Measurements from ENCODE around the gene ARL10. TPM values are rescaled to one million over a fixed set of nuclear protein-coding genes. Genes with fewer than 3 reads are reported as not detected.

ARL10 gene, protein sequence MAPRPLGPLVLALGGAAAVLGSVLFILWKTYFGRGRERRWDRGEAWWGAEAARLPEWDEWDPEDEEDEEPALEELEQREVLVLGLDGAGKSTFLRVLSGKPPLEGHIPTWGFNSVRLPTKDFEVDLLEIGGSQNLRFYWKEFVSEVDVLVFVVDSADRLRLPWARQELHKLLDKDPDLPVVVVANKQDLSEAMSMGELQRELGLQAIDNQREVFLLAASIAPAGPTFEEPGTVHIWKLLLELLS
- 10 to 100 TPM in 1 of 3 donors, 1 to 10 TPM in 2; 2.1 to 12.2 (median 2.3) TPM for total RNA-seq
- long read RNA-seq, donor 1, full-length matches to known transcripts = 1 of 6 reads
- long read RNA-seq, donor 1, partial matches to known transcripts = 0 of 6 reads
- long read RNA-seq, donor 1, other reads (novel, unspliced or antisense) = 5 of 6 reads
- long read RNA-seq, donor 2, partial matches to known transcripts = 0 of 1 reads
- long read RNA-seq, donor 2, other reads (novel, unspliced or antisense) = 1 of 1 reads

DNA sequence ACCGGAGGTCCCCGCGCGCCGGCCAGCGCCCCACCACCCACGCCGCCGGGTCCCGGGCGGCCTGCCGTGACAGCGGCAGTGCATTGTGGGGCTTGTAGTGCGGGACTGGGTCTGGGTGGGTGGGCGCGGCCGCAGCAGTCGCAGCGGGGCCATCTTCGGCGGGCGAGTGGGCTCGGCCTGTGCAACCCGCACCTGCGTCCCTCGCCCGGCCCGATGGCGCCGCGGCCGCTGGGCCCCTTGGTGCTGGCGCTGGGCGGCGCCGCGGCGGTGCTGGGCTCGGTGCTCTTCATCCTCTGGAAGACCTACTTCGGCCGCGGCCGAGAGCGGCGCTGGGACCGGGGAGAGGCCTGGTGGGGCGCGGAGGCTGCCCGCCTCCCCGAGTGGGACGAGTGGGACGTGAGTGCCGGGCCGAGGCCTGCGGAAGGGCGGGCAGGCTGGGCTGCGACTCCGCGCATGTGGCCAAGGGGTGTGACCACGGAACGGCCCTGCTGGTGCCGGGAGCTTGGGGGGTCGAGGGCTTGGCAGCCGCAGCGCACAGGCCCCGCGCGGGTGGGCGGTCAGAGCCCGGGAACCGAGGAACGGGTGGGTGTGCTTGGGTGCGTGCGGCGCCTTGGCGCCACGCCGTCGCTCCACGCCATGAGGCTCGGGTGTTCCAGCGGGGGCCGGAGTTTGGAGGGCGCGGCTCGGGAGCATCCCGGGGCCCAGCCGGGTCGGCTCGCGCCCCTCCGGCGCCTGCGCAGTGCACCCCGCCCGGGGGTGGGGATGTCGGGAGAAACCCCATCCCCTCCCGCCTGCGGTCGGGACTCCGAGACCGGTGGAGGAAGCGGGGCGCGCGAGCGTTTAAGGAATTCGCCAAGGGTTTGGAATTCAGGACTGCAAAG is at the start of gene ARL10:
ARL10 (plus strand) TSS at position 137 of the 881 bp plus-strand sequence; CDS start at position 214, 77 bp downstream.
- Histone ChIP-seq H3K4me3 (peak within 1 kb of the TSS; percentile 30), H3K36me3 (ENCODE audit: low read depth) (no peaks in the 10 kb centered on the region), H3K9me3 (no peaks in the 10 kb centered on the region), H3K4me1 (ENCODE audit: low read depth) (peaks cover 5% of the 10 kb centered on the region)
- TF ChIP-seq, protein P1, sequence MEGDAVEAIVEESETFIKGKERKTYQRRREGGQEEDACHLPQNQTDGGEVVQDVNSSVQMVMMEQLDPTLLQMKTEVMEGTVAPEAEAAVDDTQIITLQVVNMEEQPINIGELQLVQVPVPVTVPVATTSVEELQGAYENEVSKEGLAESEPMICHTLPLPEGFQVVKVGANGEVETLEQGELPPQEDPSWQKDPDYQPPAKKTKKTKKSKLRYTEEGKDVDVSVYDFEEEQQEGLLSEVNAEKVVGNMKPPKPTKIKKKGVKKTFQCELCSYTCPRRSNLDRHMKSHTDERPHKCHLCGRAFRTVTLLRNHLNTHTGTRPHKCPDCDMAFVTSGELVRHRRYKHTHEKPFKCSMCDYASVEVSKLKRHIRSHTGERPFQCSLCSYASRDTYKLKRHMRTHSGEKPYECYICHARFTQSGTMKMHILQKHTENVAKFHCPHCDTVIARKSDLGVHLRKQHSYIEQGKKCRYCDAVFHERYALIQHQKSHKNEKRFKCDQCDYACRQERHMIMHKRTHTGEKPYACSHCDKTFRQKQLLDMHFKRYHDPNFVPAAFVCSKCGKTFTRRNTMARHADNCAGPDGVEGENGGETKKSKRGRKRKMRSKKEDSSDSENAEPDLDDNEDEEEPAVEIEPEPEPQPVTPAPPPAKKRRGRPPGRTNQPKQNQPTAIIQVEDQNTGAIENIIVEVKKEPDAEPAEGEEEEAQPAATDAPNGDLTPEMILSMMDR (IDR thresholded peaks at IDR 0.05) = no peak
- intact Hi-C loops (cut with DNase I, micrococcal nuclease) = no loop called here
- peak; percentile 27 to 64 (median 61) for DNase-seq
- ATAC-seq = peak; percentile 8

DNA sequence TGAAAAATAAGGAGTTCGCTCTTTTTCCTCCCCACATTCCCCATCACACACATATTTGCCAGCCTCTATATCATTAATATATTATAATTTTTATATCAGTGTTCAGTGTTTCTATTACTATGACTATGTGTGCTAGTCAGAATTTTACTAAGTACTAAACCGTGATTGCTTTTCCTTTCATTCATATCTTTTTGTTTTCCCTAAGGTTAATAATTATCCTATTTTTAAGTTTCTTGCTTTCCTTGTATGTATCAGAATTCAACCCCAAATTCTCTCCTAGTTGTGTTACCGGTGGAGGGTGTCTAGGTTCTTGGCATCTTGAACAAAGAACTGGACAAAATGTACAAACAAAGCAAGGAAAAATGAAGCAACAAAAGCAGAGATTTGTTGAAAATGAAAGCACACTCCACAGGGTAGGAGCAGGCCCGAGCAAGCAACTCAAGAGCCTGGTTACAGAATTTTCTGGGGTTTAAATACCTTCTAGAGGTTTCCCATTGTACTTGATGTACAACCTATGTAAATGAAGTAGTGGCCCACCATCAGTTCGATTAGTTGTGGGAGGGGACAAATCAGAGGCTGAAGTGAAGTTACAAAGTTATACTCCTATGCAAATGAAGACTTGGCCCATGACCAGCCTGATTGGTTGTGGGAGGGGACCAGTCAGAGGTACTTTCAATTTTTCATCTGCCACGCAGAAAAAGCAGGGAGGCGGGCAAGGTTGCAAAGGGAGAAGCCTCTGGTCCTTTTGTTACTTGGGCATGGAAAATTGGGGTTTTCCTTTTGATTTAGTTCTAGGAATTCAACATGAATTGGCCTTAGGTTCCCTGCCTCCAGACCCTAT is 47.5 kb upstream of the ARL10 start:
- DNase-seq = no peak
- Histone ChIP-seq H3K4me3 (no peak overlapping the region), H3K4me1 (ENCODE audit: low read depth) (no peaks in the 10 kb centered on the region), H3K9me3 (no peaks in the 10 kb centered on the region), H3K36me3 (ENCODE audit: low read depth) (no peaks in the 10 kb centered on the region)
- intact Hi-C loops (cut with DNase I, micrococcal nuclease) = no loop called here
- no peak for ATAC-seq
- TF ChIP-seq, protein P1 (IDR thresholded peaks at IDR 0.05) = no peak

DNA sequence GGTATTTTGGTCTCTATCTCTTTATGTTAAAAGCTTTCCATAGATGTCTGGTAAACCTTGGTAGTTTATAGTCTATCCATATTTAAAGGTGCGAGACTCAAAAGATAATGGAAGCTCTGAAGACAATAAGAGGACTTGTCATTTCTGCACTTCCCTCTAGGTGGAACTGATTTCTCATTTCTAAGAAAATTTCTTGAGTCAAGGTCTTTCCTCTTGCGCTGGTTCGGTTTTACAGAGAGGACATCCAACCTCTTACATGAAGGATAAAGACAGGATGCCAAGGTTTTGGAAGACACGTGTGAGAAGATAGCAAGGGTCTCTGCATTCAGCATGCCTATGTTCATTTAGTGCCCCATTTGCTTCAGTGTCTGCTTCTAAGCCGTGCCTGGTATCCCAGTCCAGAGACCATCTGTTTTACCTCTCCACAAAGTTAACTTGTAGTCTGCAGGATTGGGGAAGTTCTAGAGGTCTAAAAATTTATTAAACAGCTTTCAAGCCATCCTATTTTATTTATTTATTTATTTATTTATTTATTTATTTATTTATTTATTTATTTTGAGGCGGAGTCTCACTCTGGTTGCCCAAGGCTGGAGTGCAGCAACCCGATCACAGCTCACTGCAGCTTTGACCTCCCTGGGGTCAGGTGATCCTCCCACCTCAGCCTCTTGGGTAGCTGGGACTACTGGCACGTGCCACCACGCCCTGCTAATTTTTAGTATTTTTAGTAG is 45.3 kb upstream of the ARL10 start:
- H3K36me3 ChIP-seq (ENCODE audit: low read depth) = no peaks in the 10 kb centered on the region
- no peaks in the 10 kb centered on the region for H3K9me3 ChIP-seq
- intact Hi-C loops (cut with DNase I, micrococcal nuclease) = no loop called here
- no peak for ATAC-seq
- TF ChIP-seq, protein P1 (IDR thresholded peaks at IDR 0.05) = no peak
- no peaks in the 10 kb centered on the region for H3K4me1 ChIP-seq (ENCODE audit: low read depth)
- DNase-seq = no peak
- H3K4me3 ChIP-seq = no peak overlapping the region

DNA sequence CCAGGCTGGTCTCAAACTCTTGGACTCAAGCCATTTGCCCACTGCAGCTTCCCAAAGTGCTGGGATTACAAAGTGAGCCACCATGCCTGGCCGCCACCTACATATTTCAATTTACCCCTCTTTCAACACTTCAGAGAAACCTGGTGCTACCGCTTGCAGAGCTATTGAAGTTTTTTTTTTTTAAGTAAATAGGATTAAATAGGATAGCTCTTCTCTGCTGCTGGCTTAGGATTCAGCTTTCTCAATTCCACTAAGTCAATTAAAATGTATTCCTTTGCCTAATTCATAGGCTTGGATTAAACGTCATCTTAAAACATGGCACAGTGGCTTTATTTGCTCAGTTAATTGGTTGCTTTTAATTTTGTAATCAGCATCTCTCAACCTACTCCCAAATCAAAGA is 44.7 kb upstream of the ARL10 start:
- H3K9me3 ChIP-seq = no peaks in the 10 kb centered on the region
- ATAC-seq (no peak), DNase-seq (no peak)
- TF ChIP-seq, protein P1 (IDR thresholded peaks at IDR 0.05) = no peak
- no peaks in the 10 kb centered on the region for H3K36me3 ChIP-seq (ENCODE audit: low read depth)
- no peak overlapping the region for H3K4me3 ChIP-seq
- no peaks in the 10 kb centered on the region for H3K4me1 ChIP-seq (ENCODE audit: low read depth)
- intact Hi-C loops (cut with DNase I, micrococcal nuclease) = no loop called here

All from mucosa of descending colon (tissue), 3 donors.